Measurements from ENCODE around the gene FSCN2. TPM values are rescaled to one million over a fixed set of nuclear protein-coding genes. Genes with fewer than 3 reads are reported as not detected.

FSCN2 gene
- total RNA-seq, 1 experiment from 2014 or later, result 0.69 TPM

- peak; percentile 89 for DNase-seq (ENCODE audit: low read depth)
Measured at GRCh38 chr17:81512562-81513371, 15.4 kb upstream of the FSCN2 start, which contains the start of gene ACTG1. Gene ACTG1 (minus strand): TSS chr17:81512799. CDS start chr17:81512354, 445 bp downstream.

GRCh38 chr17:81513372-81513752, 14.8 kb upstream of the FSCN2 start:
- peak; percentile 58 for DNase-seq (ENCODE audit: low read depth)

- no peak for DNase-seq (ENCODE audit: low read depth)
Measured at GRCh38 chr17:81513753-81514488, 14.3 kb upstream of the FSCN2 start.

- no peak for DNase-seq (ENCODE audit: low read depth)
Measured at GRCh38 chr17:81514489-81514738, 13.8 kb upstream of the FSCN2 start.

GRCh38 chr17:81514739-81515529, 13.2 kb upstream of the FSCN2 start:
- DNase-seq (ENCODE audit: low read depth), result peak; percentile 82

GRCh38 chr17:81515530-81516041, 12.6 kb upstream of the FSCN2 start:
- DNase-seq (ENCODE audit: low read depth), result no peak

GRCh38 chr17:81516439-81516838, 11.7 kb upstream of the FSCN2 start:
- DNase-seq (ENCODE audit: low read depth), result no peak

- no peak for DNase-seq (ENCODE audit: low read depth)
Measured at GRCh38 chr17:81517009-81517338, 11.2 kb upstream of the FSCN2 start.

- DNase-seq (ENCODE audit: low read depth), result peak; percentile 45
Measured at GRCh38 chr17:81517339-81518112, 10.7 kb upstream of the FSCN2 start.

GRCh38 chr17:81518113-81518784, 9.9 kb upstream of the FSCN2 start:
- DNase-seq (ENCODE audit: low read depth), result no peak

- DNase-seq (ENCODE audit: low read depth), result peak; percentile 49
Measured at GRCh38 chr17:81518785-81519283, 9.3 kb upstream of the FSCN2 start.

GRCh38 chr17:81519284-81520020, 8.7 kb upstream of the FSCN2 start:
- DNase-seq (ENCODE audit: low read depth), result peak; percentile 49

- no peak for DNase-seq (ENCODE audit: low read depth)
Measured at GRCh38 chr17:81520021-81520901, 7.9 kb upstream of the FSCN2 start.

- DNase-seq (ENCODE audit: low read depth), result no peak
Measured at GRCh38 chr17:81522491-81523401, 5.4 kb upstream of the FSCN2 start.

GRCh38 chr17:81523402-81524038, 4.7 kb upstream of the FSCN2 start:
- peak; percentile 81 for DNase-seq (ENCODE audit: low read depth)

- no peak for DNase-seq (ENCODE audit: low read depth)
Measured at GRCh38 chr17:81524039-81524864, 3.9 kb upstream of the FSCN2 start.

GRCh38 chr17:81524865-81525159, 3.4 kb upstream of the FSCN2 start:
- DNase-seq (ENCODE audit: low read depth), result no peak

All from M059J (cell line).